SK-N-SH treated with all-trans-retinoic acid at 6 μM for 48 hours (cell line): ENCODE measurements around the gene FN1.

ENCODE experiments used
- ATAC-seq: fragments of 200-7000 bp; cut with Tn5 transposase; 3 replicates; pipeline ENCODE4 v1.9.1; 2020; ENCODE audit warnings: mild to moderate bottlenecking, moderate library complexity
- ARNTL ChIP-seq: fragments of 450-650 bp; formaldehyde crosslinking; IDR thresholded peaks from 2 replicates; pipeline ENCODE4 v1.5.0; 2020; ENCODE audit warnings: low read depth, mild to moderate bottlenecking, moderate library complexity, borderline replicate concordance
- BACH2 ChIP-seq: fragments of 250-450 bp; sonication (Bioruptor Pico); IDR thresholded peaks from 2 replicates; pipeline ENCODE4 v1.9.0; 2021; ENCODE audit warnings: mild to moderate bottlenecking, borderline replicate concordance
- CREB5 ChIP-seq: fragments of 250-450 bp; sonication (Bioruptor Pico); IDR thresholded peaks from 2 replicates; pipeline ENCODE4 v1.5.1; 2020; ENCODE audit warnings: low read depth, mild to moderate bottlenecking, moderate library complexity
- CSRNP3 ChIP-seq: fragments of 250-450 bp; sonication (Bioruptor Pico); IDR thresholded peaks from 2 replicates; pipeline ENCODE4 v1.5.1; 2021; ENCODE audit warnings: mild to moderate bottlenecking, moderate library complexity
- ISL1 ChIP-seq: fragments of 250-450 bp; sonication (Bioruptor Pico); IDR thresholded peaks from 2 replicates; pipeline ENCODE4 v2.1.2; 2022; ENCODE audit warnings: mild to moderate bottlenecking, moderate library complexity
- OSR1 ChIP-seq: fragments of 250-450 bp; sonication (Bioruptor Pico); IDR thresholded peaks from 2 replicates; pipeline ENCODE4 v1.8.0; 2022; ENCODE audit warnings: moderate library complexity, mild to moderate bottlenecking, inconsistent platforms
- PATZ1 ChIP-seq: fragments of 250-450 bp; sonication (Bioruptor Pico); IDR thresholded peaks from 2 replicates; pipeline ENCODE4 v1.8.0; 2020; ENCODE audit warnings: mild to moderate bottlenecking, moderate library complexity, borderline replicate concordance
- POU6F1 ChIP-seq: fragments of 250-450 bp; sonication (Bioruptor Pico); IDR thresholded peaks from 2 replicates; pipeline ENCODE4 v1.8.0; 2021; ENCODE audit warnings: low read depth, mild to moderate bottlenecking, moderate library complexity, borderline replicate concordance
- RARB ChIP-seq: fragments of 250-450 bp; sonication (Bioruptor Pico); IDR thresholded peaks from 2 replicates; pipeline ENCODE4 v1.8.0; 2021; ENCODE audit warnings: mild to moderate bottlenecking, moderate library complexity
- SNAI2 ChIP-seq: fragments of 250-450 bp; sonication (Bioruptor Pico); IDR thresholded peaks from 2 replicates; pipeline ENCODE4 v1.5.0; 2020; ENCODE audit warnings: mild to moderate bottlenecking, moderate library complexity
- TCF4 ChIP-seq: fragments of 250-450 bp; sonication (Bioruptor Pico); IDR thresholded peaks from 2 replicates; pipeline ENCODE4 v1.8.0; 2021; ENCODE audit warnings: mild to moderate bottlenecking, moderate library complexity, borderline replicate concordance
- TOX ChIP-seq: fragments of 250-450 bp; sonication (Bioruptor Pico); IDR thresholded peaks from 2 replicates; pipeline ENCODE4 v1.8.0; 2021; ENCODE audit warnings: mild to moderate bottlenecking, moderate library complexity, borderline replicate concordance
- TSHZ2 ChIP-seq: fragments of 250-450 bp; sonication (Bioruptor Pico); IDR thresholded peaks from 2 replicates; pipeline ENCODE4 v1.5.0; 2020; ENCODE audit warnings: mild to moderate bottlenecking, moderate library complexity
- ZC3H10 ChIP-seq: fragments of 250-450 bp; sonication (Bioruptor Pico); IDR thresholded peaks from 2 replicates; pipeline ENCODE4 v1.5.1; 2021; ENCODE audit warnings: mild to moderate bottlenecking, moderate library complexity
- ZFP30 ChIP-seq: fragments of 450-650 bp; formaldehyde crosslinking; IDR thresholded peaks from 2 replicates; pipeline ENCODE4 v1.5.0; 2022; ENCODE audit warnings: mild to moderate bottlenecking, moderate library complexity
- ZNF8 ChIP-seq: fragments of 450-650 bp; formaldehyde crosslinking; IDR thresholded peaks from 2 replicates; pipeline ENCODE4 v1.5.0; 2020; ENCODE audit warnings: mild to moderate bottlenecking, moderate library complexity

The FN1 gene

DNA sequence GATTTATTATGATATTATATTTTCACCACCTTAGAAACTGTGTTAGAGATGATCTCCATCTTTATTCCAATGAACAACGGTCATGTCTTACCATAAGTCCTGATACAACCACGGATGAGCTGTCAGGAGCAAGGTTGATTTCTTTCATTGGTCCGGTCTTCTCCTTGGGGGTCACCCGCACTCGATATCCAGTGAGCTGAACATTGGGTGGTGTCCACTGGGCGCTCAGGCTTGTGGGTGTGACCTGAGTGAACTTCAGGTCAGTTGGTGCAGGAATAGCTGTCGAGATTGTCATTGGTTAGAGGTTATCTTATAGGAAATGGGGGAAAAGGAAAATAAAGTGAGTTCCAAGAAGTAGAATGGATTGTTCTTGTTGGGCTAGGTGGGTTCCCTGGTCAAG, 56.8 kb downstream of the FN1 start:
- ATAC-seq: no peak
- no peak for TF ChIP-seq ISL1 (CRISPR knock-in tag)
- no peak for TF ChIP-seq POU6F1 (CRISPR knock-in tag)
- TF ChIP-seq ZNF8 (CRISPR knock-in tag): no peak
- no peak for TF ChIP-seq TSHZ2 (CRISPR knock-in tag)

GRCh38 chr2:215378045-215378444, 57.8 kb downstream of the FN1 start:
- TF ChIP-seq SNAI2 (CRISPR knock-in tag) (no peak), CSRNP3 (CRISPR knock-in tag) (no peak), CREB5 (no peak), OSR1 (CRISPR knock-in tag) (no peak), ARNTL (no peak), ZC3H10 (no peak), TOX (CRISPR knock-in tag) (no peak), ZFP30 (CRISPR knock-in tag) (no peak), POU6F1 (CRISPR knock-in tag) (no peak), BACH2 (CRISPR knock-in tag) (no peak), ZNF8 (CRISPR knock-in tag) (no peak), PATZ1 (CRISPR knock-in tag) (no peak), TCF4 (CRISPR knock-in tag) (no peak), RARB (no peak), TSHZ2 (CRISPR knock-in tag) (no peak)

More at GRCh38 chr2:215378045-215378444, 57.8 kb downstream of the FN1 start:
- no peak for ATAC-seq
